ENCODE data around the gene SRRM2. TPM values are rescaled to one million over a fixed set of nuclear protein-coding genes. Genes with fewer than 3 reads are reported as not detected.

Gene SRRM2
- total and polyA plus RNA-seq, 8 donors: 142 to 2,165 (median 655) TPM

- Histone ChIP-seq H3K36me3 (no peaks in the 10 kb centered on the region), H3K4me3 (no peak overlapping the region), H3K9me3 (no peaks in the 10 kb centered on the region), H3K27ac (no peak overlapping the region), H3K27me3 (peaks cover 0 to 72% (median 3%) of the 10 kb centered on the region in 3 donors), H3K4me1 (no peaks in the 10 kb centered on the region)
- intact Hi-C loops (cut with DNase I; ENCODE audit: low total_unique reads): no loop called here
- DNase-seq: no peak
- WGBS, 5 donors: 68 to 78% (median 73%) methylated on average over 11 to 17 of the region's 17 CpGs
- TF ChIP-seq CTCF (IDR thresholded peaks at IDR 0.05) (no peak), POLR2AphosphoS5 (IDR thresholded peaks at IDR 0.05) (no peak), EP300 (IDR thresholded peaks at IDR 0.05) (no peak), POLR2A (IDR thresholded peaks at IDR 0.05) (no peak)
These were observed 67.7 kb downstream of the SRRM2 start for GRCh38 chr16:2819939-2820835.

Small RNA genes within 50 kb of the gene (small RNA-seq; reads per million reads assigned to genes)
- gene SNORA3C: 0 reads per million in 4 donors

Other genes with a start within 250 kb of the SRRM2 start
- gene ATP6V0C, start 238.7 kb upstream of the SRRM2 start, total RNA-seq: 100 to 1,000 TPM in 2 of 5 donors, 10 to 100 TPM in 2, 1 to 10 TPM in 1; 8.1 to 169 (median 68.3) TPM
- gene ATP6V0C, start 238.7 kb upstream of the SRRM2 start, polyA plus RNA-seq: 100 to 1,000 TPM in 1 of 3 donors, 10 to 100 TPM in 2; 49.8 to 113 (median 82.3) TPM
- gene AMDHD2, start 232.3 kb upstream of the SRRM2 start, total RNA-seq: 10 to 100 TPM; 13.4 to 76.8 (median 28.7) TPM
- gene AMDHD2, start 232.3 kb upstream of the SRRM2 start, polyA plus RNA-seq: 10 to 100 TPM; 17.2 to 24.7 (median 21.1) TPM
- gene CEMP1, start 221.2 kb upstream of the SRRM2 start, total RNA-seq: under 1 TPM in 1 of 5 donors, not detected in 4; 0.58 TPM
- under 1 TPM in 2 of 3 donors, not detected in 1; 0.43 to 0.61 TPM for gene CEMP1, start 221.2 kb upstream of the SRRM2 start, polyA plus RNA-seq
- 10 to 100 TPM; 18.7 to 86.9 (median 33.4) TPM for gene PDPK1, start 214.6 kb upstream of the SRRM2 start, total RNA-seq
- gene PDPK1, start 214.6 kb upstream of the SRRM2 start, polyA plus RNA-seq: 10 to 100 TPM in 1 of 3 donors, 1 to 10 TPM in 2; 7.0 to 18.3 (median 9.2) TPM
- gene KCTD5, start 70.1 kb upstream of the SRRM2 start, total RNA-seq: 10 to 100 TPM in 4 of 5 donors, under 1 TPM in 1; 0.89 to 45.6 (median 27.2) TPM
- gene KCTD5, start 70.1 kb upstream of the SRRM2 start, polyA plus RNA-seq: 10 to 100 TPM; 14.4 to 28.6 (median 14.7) TPM
- gene PRSS27, start 32.4 kb upstream of the SRRM2 start, total RNA-seq: under 1 TPM in 1 of 5 donors, not detected in 4; 0.55 TPM
- 10 to 100 TPM in 1 of 3 donors, under 1 TPM in 2; 0.50 to 74.4 (median 0.76) TPM for gene PRSS27, start 32.4 kb upstream of the SRRM2 start, polyA plus RNA-seq
- gene ELOB, start 24.6 kb downstream of the SRRM2 start, total RNA-seq: 100 to 1,000 TPM in 4 of 5 donors, 10 to 100 TPM in 1; 68.1 to 279 (median 174) TPM
- gene ELOB, start 24.6 kb downstream of the SRRM2 start, polyA plus RNA-seq: 100 to 1,000 TPM; 386 to 713 (median 456) TPM
- gene PRSS33, start 34.9 kb downstream of the SRRM2 start, total RNA-seq: not detected
- gene PRSS33, start 34.9 kb downstream of the SRRM2 start, polyA plus RNA-seq: not detected
- gene PRSS41, start 45.8 kb downstream of the SRRM2 start, total RNA-seq: not detected
- not detected for gene PRSS41, start 45.8 kb downstream of the SRRM2 start, polyA plus RNA-seq
- 1 to 10 TPM in 1 of 5 donors, not detected in 4; 1.1 TPM for gene PRSS21, start 64.6 kb downstream of the SRRM2 start, total RNA-seq
- gene PRSS21, start 64.6 kb downstream of the SRRM2 start, polyA plus RNA-seq: 1 to 10 TPM in 1 of 3 donors, under 1 TPM in 2; 0.50 to 2.9 (median 0.65) TPM
- gene ZG16B, start 77.7 kb downstream of the SRRM2 start, total RNA-seq: 10 to 100 TPM in 2 of 5 donors, not detected in 3; 15.6 to 39.0 TPM
- gene ZG16B, start 77.7 kb downstream of the SRRM2 start, polyA plus RNA-seq: 10 to 100 TPM; 13.0 to 35.4 (median 22.3) TPM
- 10 to 100 TPM in 2 of 5 donors, 1 to 10 TPM in 2, not detected in 1; 1.8 to 33.2 (median 9.8) TPM for gene PRSS22, start 105.5 kb downstream of the SRRM2 start, total RNA-seq
- gene PRSS22, start 105.5 kb downstream of the SRRM2 start, polyA plus RNA-seq: 10 to 100 TPM in 2 of 3 donors, 1 to 10 TPM in 1; 5.2 to 62.2 (median 22.7) TPM
- gene FLYWCH2, start 130.6 kb downstream of the SRRM2 start, total RNA-seq: 10 to 100 TPM; 19.6 to 76.4 (median 52.4) TPM
- 10 to 100 TPM; 30.1 to 43.4 (median 39.0) TPM for gene FLYWCH2, start 130.6 kb downstream of the SRRM2 start, polyA plus RNA-seq
- gene FLYWCH1, start 159.3 kb downstream of the SRRM2 start, total RNA-seq: 100 to 1,000 TPM in 1 of 5 donors, 10 to 100 TPM in 4; 10.5 to 121 (median 26.5) TPM
- 10 to 100 TPM in 2 of 3 donors, 1 to 10 TPM in 1; 8.1 to 18.1 (median 12.0) TPM for gene FLYWCH1, start 159.3 kb downstream of the SRRM2 start, polyA plus RNA-seq
- under 1 TPM in 1 of 5 donors, not detected in 4; 0.37 TPM for gene KREMEN2, start 211.6 kb downstream of the SRRM2 start, total RNA-seq
- gene KREMEN2, start 211.6 kb downstream of the SRRM2 start, polyA plus RNA-seq: 1 to 10 TPM in 1 of 3 donors, not detected in 2; 1.1 TPM
- 10 to 100 TPM in 2 of 5 donors, 1 to 10 TPM in 3; 4.8 to 43.2 (median 8.4) TPM for gene PAQR4, start 216.7 kb downstream of the SRRM2 start, total RNA-seq
- 10 to 100 TPM in 2 of 3 donors, 1 to 10 TPM in 1; 2.7 to 15.3 (median 10.9) TPM for gene PAQR4, start 216.7 kb downstream of the SRRM2 start, polyA plus RNA-seq
- gene PKMYT1, start 227.8 kb downstream of the SRRM2 start, total RNA-seq: 10 to 100 TPM in 2 of 5 donors, 1 to 10 TPM in 3; 2.4 to 19.3 (median 9.6) TPM
- gene PKMYT1, start 227.8 kb downstream of the SRRM2 start, polyA plus RNA-seq: 10 to 100 TPM in 1 of 3 donors, 1 to 10 TPM in 2; 1.8 to 15.9 (median 9.5) TPM

All from stomach (tissue), 9 donors.